HCT116 (cell line): ENCODE results near the gene HLA-DPA1.

Experiments used
- ATF3 ChIP-seq: IDR thresholded peaks from 2 replicates; pipeline ENCODE4 v1.6.1; 2012
- EZH2 ChIP-seq: fragments of 200-600 bp; sonication (generic); IDR thresholded peaks from 2 replicates; pipeline ENCODE4 v1.6.1; 2017; ENCODE audit warnings: antibody characterized with exemption, mixed run types
- EZH2phosphoT487 ChIP-seq: fragments of 200-600 bp; IDR thresholded peaks from 2 replicates; pipeline ENCODE4 v1.6.1; 2018; ENCODE audit warnings: antibody characterized with exemption, borderline replicate concordance
- POLR2A ChIP-seq: IDR thresholded peaks from 2 replicates; pipeline ENCODE4 v1.7.0; 2011; ENCODE audit warnings: borderline replicate concordance; ENCODE audit not compliant: insufficient read depth, insufficient read length; ENCODE audit errors: extremely low read depth
- POLR2AphosphoS5 ChIP-seq: IDR thresholded peaks from 2 replicates; pipeline ENCODE4 v1.6.1; 2011; ENCODE audit warnings: mild to moderate bottlenecking, low read depth, low read length, moderate library complexity
- SIN3A ChIP-seq: IDR thresholded peaks from 2 replicates; pipeline ENCODE4 v1.6.1; 2012; ENCODE audit warnings: low read depth
- TCF7L2 ChIP-seq: IDR thresholded peaks from 2 replicates; pipeline ENCODE4 v1.7.0; 2011; ENCODE audit warnings: borderline replicate concordance, inconsistent platforms; ENCODE audit not compliant: insufficient read depth, insufficient read length; ENCODE audit errors: extremely low read depth
- YY1 ChIP-seq: IDR thresholded peaks from 2 replicates; pipeline ENCODE4 v1.6.1; 2011; ENCODE audit warnings: low read length, low read depth, moderate library complexity, mild to moderate bottlenecking; ENCODE audit not compliant: insufficient replicate concordance; ENCODE audit errors: extremely low read depth
- ZBTB33 ChIP-seq: IDR thresholded peaks from 2 replicates; pipeline ENCODE4 v1.6.1; 2011; ENCODE audit warnings: mild to moderate bottlenecking, low read length, moderate library complexity; ENCODE audit not compliant: insufficient replicate concordance; ENCODE audit errors: extremely low read depth
- ZNF274 ChIP-seq: fragments of 200-500 bp; sonication (Bioruptor generic); IDR thresholded peaks from 2 replicates; pipeline ENCODE4 v1.6.1; 2014; ENCODE audit warnings: mild to moderate bottlenecking, low read depth, low read length, inconsistent platforms
- TF ChIP-seq, protein P1 (sequence below), 3 experiments: fragments of 200-600 bp in 1 of 3; sonication (generic) in 1 of 3; IDR thresholded peaks in 2 of 3; conservative IDR thresholded peaks in 1 of 3; 2 replicates each; pipeline ENCODE4 v1.5.1; 2012 to 2017; ENCODE audit warnings: low read depth in 2 of 3, low read length in 2 of 3, antibody characterized with exemption in 1 of 3, borderline replicate concordance in 1 of 3, control low read depth in 1 of 3, mild to moderate bottlenecking in 1 of 3, mixed read lengths in 1 of 3, mixed run types in 1 of 3, moderate library complexity in 1 of 3; ENCODE audit not compliant: insufficient read depth in 1 of 3
- TF ChIP-seq, protein P2 (sequence below): IDR thresholded peaks from 2 replicates; pipeline ENCODE4 v1.6.1; 2012; ENCODE audit warnings: low read depth

DNA sequence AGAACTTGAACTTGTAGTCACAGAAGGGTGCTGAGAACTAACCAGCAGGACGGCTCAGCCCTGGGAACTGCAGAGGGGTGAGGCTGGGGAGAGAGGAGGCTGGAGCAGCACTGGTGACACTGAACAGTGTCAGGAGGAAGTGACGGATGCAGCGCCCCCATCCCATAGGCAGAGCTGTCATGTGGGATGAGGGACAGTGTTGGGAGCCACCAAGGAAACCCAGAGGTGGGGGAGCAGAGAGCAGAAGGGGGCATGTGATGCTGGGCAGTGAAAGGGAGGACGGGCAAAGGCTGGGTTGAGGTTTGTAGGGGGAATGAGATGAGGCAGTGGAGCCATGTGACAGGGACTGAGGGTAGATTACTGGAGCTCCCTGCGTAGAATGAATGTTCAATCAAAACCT is 4.5 kb upstream of the HLA-DPA1 start:
- TF ChIP-seq, protein P1, sequence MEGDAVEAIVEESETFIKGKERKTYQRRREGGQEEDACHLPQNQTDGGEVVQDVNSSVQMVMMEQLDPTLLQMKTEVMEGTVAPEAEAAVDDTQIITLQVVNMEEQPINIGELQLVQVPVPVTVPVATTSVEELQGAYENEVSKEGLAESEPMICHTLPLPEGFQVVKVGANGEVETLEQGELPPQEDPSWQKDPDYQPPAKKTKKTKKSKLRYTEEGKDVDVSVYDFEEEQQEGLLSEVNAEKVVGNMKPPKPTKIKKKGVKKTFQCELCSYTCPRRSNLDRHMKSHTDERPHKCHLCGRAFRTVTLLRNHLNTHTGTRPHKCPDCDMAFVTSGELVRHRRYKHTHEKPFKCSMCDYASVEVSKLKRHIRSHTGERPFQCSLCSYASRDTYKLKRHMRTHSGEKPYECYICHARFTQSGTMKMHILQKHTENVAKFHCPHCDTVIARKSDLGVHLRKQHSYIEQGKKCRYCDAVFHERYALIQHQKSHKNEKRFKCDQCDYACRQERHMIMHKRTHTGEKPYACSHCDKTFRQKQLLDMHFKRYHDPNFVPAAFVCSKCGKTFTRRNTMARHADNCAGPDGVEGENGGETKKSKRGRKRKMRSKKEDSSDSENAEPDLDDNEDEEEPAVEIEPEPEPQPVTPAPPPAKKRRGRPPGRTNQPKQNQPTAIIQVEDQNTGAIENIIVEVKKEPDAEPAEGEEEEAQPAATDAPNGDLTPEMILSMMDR (IDR thresholded peaks at IDR 0.05 in 2 of 3, conservative IDR thresholded peaks at IDR 0.05 in 1 of 3; ENCODE audit: borderline replicate concordance in 1 of 3, insufficient read depth in 1 of 3, low read depth in 2 of 3, low read length in 2 of 3) = no peak
- TF ChIP-seq YY1 (no peak), POLR2A (no peak), ZBTB33 (no peak), EZH2phosphoT487 (no peak), SIN3A (no peak), POLR2AphosphoS5 (no peak), ATF3 (no peak), EZH2 (no peak), TCF7L2 (no peak), ZNF274 (no peak)
- TF ChIP-seq, protein P2, sequence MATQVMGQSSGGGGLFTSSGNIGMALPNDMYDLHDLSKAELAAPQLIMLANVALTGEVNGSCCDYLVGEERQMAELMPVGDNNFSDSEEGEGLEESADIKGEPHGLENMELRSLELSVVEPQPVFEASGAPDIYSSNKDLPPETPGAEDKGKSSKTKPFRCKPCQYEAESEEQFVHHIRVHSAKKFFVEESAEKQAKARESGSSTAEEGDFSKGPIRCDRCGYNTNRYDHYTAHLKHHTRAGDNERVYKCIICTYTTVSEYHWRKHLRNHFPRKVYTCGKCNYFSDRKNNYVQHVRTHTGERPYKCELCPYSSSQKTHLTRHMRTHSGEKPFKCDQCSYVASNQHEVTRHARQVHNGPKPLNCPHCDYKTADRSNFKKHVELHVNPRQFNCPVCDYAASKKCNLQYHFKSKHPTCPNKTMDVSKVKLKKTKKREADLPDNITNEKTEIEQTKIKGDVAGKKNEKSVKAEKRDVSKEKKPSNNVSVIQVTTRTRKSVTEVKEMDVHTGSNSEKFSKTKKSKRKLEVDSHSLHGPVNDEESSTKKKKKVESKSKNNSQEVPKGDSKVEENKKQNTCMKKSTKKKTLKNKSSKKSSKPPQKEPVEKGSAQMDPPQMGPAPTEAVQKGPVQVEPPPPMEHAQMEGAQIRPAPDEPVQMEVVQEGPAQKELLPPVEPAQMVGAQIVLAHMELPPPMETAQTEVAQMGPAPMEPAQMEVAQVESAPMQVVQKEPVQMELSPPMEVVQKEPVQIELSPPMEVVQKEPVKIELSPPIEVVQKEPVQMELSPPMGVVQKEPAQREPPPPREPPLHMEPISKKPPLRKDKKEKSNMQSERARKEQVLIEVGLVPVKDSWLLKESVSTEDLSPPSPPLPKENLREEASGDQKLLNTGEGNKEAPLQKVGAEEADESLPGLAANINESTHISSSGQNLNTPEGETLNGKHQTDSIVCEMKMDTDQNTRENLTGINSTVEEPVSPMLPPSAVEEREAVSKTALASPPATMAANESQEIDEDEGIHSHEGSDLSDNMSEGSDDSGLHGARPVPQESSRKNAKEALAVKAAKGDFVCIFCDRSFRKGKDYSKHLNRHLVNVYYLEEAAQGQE = no peak
